Head of caudate nucleus (tissue), 42 donors: ENCODE measurements around the gene SLC16A5.

Experiments used
- DNase-seq, 42 donors: peaks; one replicate each; pipeline versions ENCODE4 v3.0.0 to v3.0.0-alpha.2; 2020 to 2021; ENCODE audit warnings: mixed read lengths in 7 of 42
- intact Hi-C: fragments of 100-400 bp; cut with DNase I; formaldehyde crosslinking; loops from one replicate; pipeline ENCODE4 v1.15.0; 2022

SLC16A5 gene

DNA sequence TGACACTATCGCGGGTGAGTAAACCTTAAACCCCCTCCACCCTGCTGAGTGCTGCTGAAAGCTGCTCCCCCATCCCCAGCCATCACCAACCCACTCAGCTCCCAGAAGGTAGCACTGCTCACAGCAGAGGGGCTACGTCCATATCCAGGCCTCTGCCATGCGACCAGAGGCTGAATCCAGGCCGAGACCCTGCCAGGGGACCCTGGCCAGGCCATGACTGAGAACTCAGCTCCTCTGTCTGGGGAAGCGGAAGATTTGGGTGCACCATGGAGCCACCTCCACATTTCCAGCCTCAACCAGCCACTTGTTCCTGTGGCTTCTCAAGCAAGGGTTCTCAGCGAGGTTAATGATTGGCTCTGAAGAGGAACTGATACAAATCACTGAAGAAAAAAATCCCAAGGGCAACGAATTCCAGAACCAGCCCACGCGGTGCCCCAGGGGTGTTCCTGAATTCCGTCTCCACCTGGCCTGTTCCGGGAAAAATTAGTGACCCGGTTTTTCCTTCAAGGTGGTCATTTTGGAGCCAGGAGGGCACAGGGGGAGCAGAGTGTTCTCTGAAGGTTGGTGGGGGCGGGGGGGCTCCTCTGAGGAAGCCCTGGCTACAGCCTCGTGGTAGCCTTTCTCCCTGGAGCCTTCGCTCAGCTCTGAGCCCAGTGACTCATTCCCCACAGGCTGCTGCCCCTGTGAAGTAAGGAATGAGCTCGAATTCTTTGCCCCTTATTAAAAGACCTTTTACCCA, 9.3 kb upstream of the SLC16A5 start:
- intact Hi-C loops: no loop called here
- no peak for DNase-seq

DNA sequence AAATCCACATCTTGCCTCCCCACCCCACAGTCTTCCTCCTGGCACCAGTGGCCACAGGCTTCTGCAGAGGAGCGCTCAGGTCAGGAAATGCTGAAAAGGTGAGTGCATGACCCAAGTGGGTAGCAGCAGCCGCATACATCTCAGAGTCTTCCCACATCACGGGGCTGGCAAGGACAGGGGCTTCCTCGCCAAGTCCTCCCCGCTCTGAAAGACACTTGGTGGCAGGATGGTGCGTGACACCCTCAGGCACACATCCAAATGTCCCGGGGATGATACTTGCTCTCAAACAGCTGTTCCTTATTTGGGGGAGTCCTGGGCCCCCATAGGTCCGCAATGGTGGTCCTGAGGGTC, 8.8 kb upstream of the SLC16A5 start:
- DNase-seq: no peak
- intact Hi-C loops: no loop called here

GRCh38 chr17:75081611-75082540, 5.9 kb upstream of the SLC16A5 start:
- intact Hi-C loops: no loop called here
- DNase-seq: no peak

DNA sequence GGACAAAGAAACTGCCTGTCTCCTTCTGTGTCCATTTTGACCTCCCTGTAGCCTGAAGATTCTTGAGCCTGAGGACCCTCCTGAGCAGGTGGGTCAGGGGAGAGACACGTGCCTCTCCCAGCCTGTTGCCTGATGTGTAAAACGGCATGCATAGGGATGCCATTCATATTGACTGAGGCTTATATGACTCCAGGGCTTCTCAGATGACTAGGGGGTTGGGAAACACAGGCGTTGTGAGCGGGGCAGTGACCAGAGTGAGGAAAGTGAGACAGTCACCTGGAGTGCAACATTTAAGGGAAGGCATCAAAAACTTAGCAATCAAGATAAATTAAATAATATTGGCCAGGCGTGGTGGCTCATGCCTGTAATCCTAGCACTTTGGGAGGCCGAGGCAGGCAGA, 5.1 kb upstream of the SLC16A5 start:
- intact Hi-C loops: no loop called here
- DNase-seq: no peak

- intact Hi-C loops: no loop called here
- DNase-seq: no peak
Measured at GRCh38 chr17:75084039-75084660, 3.6 kb upstream of the SLC16A5 start.

GRCh38 chr17:75086496-75087181, 1.1 kb upstream of the SLC16A5 start:
- DNase-seq: no peak
- intact Hi-C loops: no loop called here

DNA sequence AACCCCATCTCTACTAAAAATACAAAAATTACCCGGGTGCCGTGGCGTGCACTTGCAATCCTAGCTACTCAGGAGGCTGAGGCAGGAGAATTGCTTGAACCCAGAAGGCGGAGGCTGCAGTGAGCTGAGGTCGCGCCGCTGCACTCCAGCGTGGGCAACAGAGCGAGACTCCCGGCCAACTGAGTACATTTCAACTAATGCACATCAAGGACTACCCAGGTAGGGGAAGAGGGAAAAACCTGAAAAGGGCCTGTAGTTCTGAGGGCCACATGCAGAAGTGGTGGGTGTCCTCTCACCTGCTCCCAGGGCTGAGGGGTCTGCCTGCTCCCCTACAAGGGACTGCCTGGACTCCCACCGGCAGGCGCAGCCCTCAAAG, 584 bp upstream of the SLC16A5 start:
- intact Hi-C loops: no loop called here
- DNase-seq: no peak

DNA sequence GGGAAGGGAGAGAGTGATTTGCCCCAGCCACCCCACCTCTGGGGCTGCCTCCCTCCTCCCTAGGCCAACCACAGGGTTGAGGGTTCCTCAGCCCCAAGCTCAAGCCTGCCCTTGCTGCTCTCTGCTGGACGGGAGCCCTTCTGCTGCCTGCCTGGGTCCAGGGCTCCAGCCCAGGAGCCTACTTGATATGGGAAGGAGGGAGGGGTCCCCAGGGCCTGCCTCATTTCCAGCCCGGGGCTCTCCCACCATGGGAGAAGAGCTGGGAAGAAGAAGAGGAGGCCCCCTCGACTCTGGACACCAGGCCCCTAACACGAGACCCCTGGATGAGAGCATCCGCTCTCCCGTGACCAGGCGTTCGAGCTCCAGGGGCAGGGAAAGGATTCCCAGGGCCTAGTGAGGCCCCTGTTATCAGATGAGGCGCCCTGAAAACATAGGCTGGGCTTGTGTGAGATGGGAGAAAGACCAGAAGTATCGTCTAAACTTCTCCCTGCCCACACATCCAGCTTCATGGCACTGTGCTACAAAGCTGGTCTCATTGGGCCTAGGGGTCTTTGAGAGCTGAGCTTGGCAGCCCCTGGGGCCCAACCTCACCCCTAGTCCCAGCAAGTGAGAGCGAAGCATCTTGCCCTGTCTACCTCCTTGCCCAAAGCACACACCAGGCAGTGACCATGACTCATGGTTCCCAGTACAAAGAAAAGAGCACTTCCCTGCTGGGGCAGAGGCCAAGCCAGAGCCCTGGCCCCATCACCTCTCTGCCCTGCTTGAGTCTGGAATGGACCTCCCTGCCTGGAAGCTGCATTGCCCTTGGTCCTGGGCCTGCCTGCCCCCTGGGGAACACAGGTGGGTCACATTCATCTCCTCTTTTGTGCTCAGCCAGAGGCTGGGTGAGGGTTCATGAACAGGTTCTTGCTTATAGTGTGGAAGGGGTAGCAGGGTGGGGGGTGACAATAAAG, 987 bp downstream of the SLC16A5 start:
- DNase-seq: no peak
- intact Hi-C loops: no loop called here

GRCh38 chr17:75090871-75091854, 3.4 kb downstream of the SLC16A5 start:
- intact Hi-C loops: no loop called here
- no peak for DNase-seq

GRCh38 chr17:75091855-75092327, 4.1 kb downstream of the SLC16A5 start:
- no peak for DNase-seq
- intact Hi-C loops: no loop called here

DNA sequence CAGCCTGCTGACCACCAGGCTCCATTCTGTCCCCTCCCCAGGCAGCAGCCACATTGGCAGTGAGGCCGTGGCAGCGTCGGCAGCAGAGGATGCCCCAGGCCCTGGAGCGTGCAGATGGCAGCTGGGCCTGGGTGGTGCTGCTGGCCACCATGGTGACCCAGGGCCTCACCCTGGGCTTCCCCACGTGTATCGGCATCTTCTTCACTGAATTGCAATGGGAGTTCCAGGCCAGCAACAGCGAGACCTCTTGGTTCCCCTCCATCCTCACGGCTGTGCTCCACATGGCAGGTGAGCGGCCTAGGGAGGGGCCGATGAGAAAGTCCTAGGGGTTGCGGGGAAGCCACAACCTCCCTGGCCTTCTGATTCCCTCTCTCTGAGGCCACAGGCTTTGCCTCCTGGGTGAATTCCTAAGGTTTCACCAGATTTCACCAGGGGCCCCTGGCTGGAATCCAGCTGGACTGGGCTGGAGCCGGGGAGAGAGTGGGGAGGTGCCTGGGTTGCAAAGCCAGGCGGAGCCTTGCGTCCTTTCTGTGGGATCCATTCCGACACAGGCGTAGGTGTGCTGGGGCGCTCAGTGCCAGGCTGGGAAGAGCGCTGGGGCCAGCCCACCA, 5.9 kb downstream of the SLC16A5 start:
- no peak for DNase-seq
- intact Hi-C loops: no loop called here

GRCh38 chr17:75094871-75095399, 7.2 kb downstream of the SLC16A5 start:
- intact Hi-C loops: no loop called here
- DNase-seq: no peak

GRCh38 chr17:75096082-75096625, 8.4 kb downstream of the SLC16A5 start:
- DNase-seq: peak in 8 of 42 donors; percentile 28 to 59 (median 42)
- intact Hi-C loops: no loop called here

DNA sequence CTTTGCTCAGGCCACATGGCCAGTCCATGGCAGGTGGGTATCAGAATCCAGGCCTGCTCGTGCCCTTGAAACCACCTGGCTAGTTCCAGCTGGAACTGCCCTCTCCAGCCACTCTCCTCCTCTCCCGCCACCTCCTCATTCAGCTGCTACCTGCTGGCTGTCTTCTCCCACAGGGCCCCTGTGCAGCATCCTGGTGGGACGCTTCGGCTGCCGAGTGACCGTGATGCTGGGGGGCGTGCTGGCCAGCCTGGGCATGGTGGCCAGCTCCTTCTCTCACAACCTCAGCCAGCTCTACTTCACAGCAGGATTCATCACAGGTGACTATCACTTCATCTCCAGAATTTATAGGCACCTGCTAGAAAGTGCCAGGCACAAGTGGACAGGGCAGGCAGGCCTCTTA, 10.1 kb downstream of the SLC16A5 start:
- intact Hi-C loops: no loop called here
- DNase-seq: no peak

- no peak for DNase-seq
- intact Hi-C loops: no loop called here
Measured at GRCh38 chr17:75098861-75099260, 11.1 kb downstream of the SLC16A5 start.

DNA sequence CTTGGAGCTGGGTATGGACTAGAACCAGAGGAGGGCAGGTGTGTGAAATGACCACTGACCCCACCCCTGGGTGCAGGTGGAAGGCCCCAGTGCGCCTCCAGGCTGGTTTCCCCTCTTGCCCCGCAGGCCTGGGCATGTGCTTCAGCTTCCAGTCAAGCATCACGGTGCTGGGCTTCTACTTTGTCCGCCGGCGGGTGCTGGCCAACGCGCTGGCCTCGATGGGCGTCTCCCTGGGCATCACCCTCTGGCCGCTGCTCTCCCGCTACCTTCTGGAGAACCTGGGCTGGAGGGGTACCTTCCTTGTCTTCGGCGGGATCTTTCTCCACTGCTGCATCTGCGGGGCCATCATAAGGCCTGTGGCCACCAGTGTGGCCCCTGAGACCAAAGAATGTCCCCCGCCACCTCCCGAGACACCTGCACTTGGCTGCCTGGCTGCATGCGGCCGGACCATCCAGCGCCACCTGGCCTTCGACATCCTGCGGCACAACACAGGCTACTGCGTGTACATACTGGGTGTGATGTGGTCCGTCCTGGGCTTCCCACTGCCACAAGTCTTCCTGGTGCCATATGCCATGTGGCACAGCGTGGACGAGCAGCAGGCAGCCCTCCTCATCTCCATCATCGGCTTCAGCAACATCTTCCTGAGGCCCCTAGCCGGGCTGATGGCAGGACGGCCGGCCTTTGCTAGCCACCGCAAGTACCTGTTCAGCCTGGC, 12.3 kb downstream of the SLC16A5 start:
- intact Hi-C loops: no loop called here

More for the DNA sequence above, 12.3 kb downstream of the SLC16A5 start:
- DNase-seq: no peak
